COLO668 (cell line): ENCODE data around the gene HEPN1.
"Not testable (repeated sequence)": the region's sequence is repeated elsewhere in the genome, so short reads cannot be mapped to it uniquely, and the experiment has no call there.

Experiments
- DNase-seq: peaks from one replicate; lab custom pipeline; 2025; ENCODE audit not compliant: unreplicated experiment; lab: John Stamatoyannopoulos, UW

HEPN1 gene

GRCh38 chr11:124941703-124942102 lies 22.7 kb downstream of the HEPN1 start:
- no peak for DNase-seq

GRCh38 chr11:124942466-124943253 lies 23.6 kb downstream of the HEPN1 start:
- no peak for DNase-seq

DNA sequence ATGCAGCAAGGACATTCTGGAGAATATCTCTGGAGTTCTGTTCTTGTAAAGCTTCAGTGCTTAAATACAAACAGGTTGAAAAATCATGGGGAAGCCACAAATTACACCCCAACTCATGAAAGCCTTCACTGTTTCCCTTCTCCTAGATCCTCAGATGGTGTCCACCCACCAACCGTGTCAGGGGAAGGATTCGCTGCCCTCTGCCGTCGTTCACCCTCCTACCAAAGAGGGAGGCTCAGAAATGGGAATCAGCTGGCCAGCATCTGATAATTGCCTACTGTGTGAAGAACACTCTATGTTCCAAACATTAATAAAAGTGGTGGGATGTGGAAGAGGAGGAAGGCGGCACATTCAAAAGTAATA lies 24.2 kb downstream of the HEPN1 start:
- no peak for DNase-seq

GRCh38 chr11:124943741-124944140 lies 24.7 kb downstream of the HEPN1 start:
- no peak for DNase-seq

GRCh38 chr11:124944565-124944964 lies 25.5 kb downstream of the HEPN1 start:
- DNase-seq = no peak

DNA sequence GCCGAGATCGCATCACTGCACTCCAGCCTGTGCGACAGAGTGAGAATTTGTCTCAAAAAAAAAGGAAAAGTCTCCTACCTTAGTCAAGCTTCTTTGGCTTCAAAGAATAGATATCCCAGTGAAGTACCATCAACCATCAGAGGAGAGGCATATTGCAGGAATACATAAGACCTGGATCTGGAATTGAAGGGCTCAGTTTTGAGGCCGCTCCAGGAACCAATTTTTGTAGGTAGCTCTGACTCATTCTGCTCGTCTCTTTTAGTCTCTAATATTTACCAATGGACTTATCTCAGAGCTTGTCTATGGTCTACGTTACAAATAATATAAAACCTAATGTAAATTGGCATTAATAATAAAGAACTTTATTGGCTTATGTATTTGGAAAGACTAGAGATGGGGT lies 26.8 kb downstream of the HEPN1 start:
- no peak for DNase-seq

GRCh38 chr11:124946735-124947141 lies 27.7 kb downstream of the HEPN1 start:
- DNase-seq = no peak

DNA sequence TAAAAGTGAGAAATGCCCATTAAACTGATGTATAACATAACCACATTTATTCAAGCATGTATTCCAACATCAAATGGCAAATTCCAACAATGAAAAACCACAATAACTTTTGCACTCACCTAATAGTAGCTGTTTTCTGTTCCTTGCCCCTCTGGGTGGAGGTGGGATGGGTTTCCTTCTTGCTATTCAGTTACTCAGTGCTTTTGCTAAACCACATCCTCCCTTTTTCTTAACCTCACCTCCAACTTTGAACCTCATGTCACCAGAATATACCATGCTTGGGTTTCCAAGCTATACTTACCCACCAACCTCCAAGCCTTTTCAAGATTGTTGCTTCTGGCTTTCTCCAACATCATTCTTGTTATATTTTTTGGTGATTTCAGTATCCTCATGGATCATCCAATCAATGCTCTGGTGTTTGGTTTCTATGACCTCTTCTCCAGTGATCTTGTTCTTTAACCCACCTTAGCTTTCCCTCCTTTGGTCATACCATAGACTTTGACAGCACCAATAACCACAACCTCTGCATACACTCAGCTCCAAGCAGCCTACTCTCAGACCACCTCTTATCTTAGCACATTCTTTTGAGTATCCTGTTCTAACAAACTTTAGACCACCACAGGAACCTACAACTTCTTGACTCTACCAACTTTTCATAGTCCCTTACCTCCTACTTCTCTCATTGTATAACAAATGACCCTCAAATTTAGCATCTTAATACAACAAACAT lies 31.7 kb downstream of the HEPN1 start:
- DNase-seq = no peak

DNA sequence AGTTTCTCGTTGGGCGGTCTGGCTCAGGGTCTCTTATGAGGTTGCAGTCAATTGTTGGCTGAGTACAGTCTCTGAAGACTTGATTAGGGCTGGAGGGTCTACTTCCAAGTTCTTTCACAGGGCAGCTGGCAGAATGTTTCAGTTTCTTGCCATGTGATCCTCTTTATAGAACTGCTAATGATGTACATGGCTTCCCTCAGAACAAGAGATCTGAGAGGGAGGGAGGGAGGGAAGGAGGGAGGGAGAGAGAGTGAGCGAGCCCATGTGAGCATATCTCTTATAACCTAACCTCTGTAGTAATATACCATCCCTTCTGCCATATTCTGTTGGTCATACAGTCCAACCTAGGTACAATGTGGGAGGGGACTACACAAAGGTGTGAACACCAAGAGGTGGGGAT lies 32.3 kb downstream of the HEPN1 start:
- DNase-seq = no peak

GRCh38 chr11:124953753-124954589 lies 34.9 kb downstream of the HEPN1 start, which contains the start of gene CCDC15:
Gene CCDC15 (plus strand): TSS chr11:124954202. CDS start chr11:124954733, 531 bp downstream.
- peak; percentile 98 for DNase-seq

- DNase-seq = no peak
Measured at GRCh38 chr11:124954590-124954955, 35.5 kb downstream of the HEPN1 start.

DNA sequence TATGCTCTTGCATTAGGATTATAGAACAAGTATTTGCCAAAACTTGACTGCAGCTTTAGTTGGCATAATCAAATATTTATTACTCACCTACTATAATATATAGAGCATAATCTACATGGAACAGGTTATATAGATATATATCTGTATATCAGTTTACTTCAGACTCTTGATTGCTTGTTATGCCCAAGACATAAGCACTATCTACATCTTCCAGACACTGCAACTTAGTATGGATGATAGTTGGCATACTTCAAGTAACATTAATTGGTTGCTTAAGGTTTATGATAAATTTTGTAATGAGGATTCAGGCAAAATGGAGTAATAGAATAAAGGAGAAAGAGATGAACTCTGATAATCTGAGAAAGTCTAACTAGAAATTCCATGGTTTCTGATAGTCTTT lies 36.0 kb downstream of the HEPN1 start:
- no peak for DNase-seq

GRCh38 chr11:124961972-124962609 lies 43.0 kb downstream of the HEPN1 start:
- peak; percentile 4 for DNase-seq

DNA sequence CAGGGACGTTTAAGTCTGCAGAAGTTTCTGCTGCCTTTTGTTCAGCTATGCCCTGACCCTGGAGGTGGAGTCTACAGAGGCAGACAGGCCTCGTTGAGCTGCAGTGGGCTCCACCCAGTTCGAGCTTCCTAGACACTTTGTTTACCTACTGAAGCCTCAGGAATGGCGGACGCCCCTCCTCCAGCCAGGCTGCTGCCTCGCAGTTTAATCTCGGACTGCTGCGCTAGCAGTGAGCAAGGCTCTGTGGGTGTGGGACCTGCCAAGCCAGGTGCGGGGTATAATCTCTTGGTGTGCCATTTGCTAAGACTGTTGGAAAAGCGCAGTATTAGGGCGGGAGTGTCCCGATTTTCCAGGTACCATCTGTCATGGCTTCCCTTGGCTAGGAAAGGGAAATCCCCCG lies 49.1 kb downstream of the HEPN1 start:
- DNase-seq = not testable (repeated sequence)
